T-helper 2 cell (primary cell): ENCODE results near the gene LRP2.

Source experiments
- DNase-seq, 5 experiments: peaks; one replicate each; pipeline versions ENCODE4 v3.0.0 to v3.0.0-alpha.2; 2012 to 2022

The LRP2 gene

GRCh38 chr2:169237286-169237685 is 125.0 kb downstream of the LRP2 start:
- DNase-seq = peak in 1 of 5 experiments; percentile 34

GRCh38 chr2:169232551-169233154 is 129.7 kb downstream of the LRP2 start:
- DNase-seq = no peak

GRCh38 chr2:169230204-169230603 is 132.1 kb downstream of the LRP2 start:
- DNase-seq = no peak

- no peak for DNase-seq
These were observed 132.7 kb downstream of the LRP2 start for GRCh38 chr2:169229590-169229989.

GRCh38 chr2:169225906-169226305 is 136.4 kb downstream of the LRP2 start:
- DNase-seq = no peak

- no peak for DNase-seq
These were observed 137.0 kb downstream of the LRP2 start for GRCh38 chr2:169225233-169225750.

- peak in 1 of 5 experiments; percentile 10 for DNase-seq
These were observed 139.7 kb downstream of the LRP2 start for GRCh38 chr2:169222665-169223064.

GRCh38 chr2:169221745-169222369 is 140.5 kb downstream of the LRP2 start:
- DNase-seq = peak in 1 of 5 experiments; percentile 9

- DNase-seq = no peak
These were observed 151.4 kb downstream of the LRP2 start for GRCh38 chr2:169210917-169211316.

GRCh38 chr2:169208026-169208425 is 154.3 kb downstream of the LRP2 start:
- DNase-seq = no peak

GRCh38 chr2:169205176-169205575 is 157.2 kb downstream of the LRP2 start:
- no peak for DNase-seq

GRCh38 chr2:169203952-169204351 is 158.4 kb downstream of the LRP2 start:
- no peak for DNase-seq

- DNase-seq = no peak
These were observed 161.6 kb downstream of the LRP2 start for GRCh38 chr2:169200756-169201155.

- DNase-seq = no peak
These were observed 168.7 kb downstream of the LRP2 start for GRCh38 chr2:169193618-169194017.

GRCh38 chr2:169190197-169190775 is 172.0 kb downstream of the LRP2 start:
- DNase-seq = no peak

GRCh38 chr2:169189132-169189531 is 173.2 kb downstream of the LRP2 start:
- DNase-seq = no peak

- no peak for DNase-seq
These were observed 176.6 kb downstream of the LRP2 start for GRCh38 chr2:169185711-169186110.

GRCh38 chr2:169184074-169184473 is 178.3 kb downstream of the LRP2 start:
- no peak for DNase-seq

GRCh38 chr2:169182573-169182972 is 179.8 kb downstream of the LRP2 start:
- DNase-seq = no peak

GRCh38 chr2:169178804-169179390 is 183.4 kb downstream of the LRP2 start:
- no peak for DNase-seq

GRCh38 chr2:169178364-169178763 is 184.0 kb downstream of the LRP2 start:
- DNase-seq = no peak

GRCh38 chr2:169175112-169175511 is 187.2 kb downstream of the LRP2 start:
- no peak for DNase-seq

GRCh38 chr2:169173876-169174275 is 188.5 kb downstream of the LRP2 start:
- DNase-seq = no peak

GRCh38 chr2:169172914-169173313 is 189.4 kb downstream of the LRP2 start:
- DNase-seq = no peak
